ENCODE measurements around the gene TMEM147.

DNA sequence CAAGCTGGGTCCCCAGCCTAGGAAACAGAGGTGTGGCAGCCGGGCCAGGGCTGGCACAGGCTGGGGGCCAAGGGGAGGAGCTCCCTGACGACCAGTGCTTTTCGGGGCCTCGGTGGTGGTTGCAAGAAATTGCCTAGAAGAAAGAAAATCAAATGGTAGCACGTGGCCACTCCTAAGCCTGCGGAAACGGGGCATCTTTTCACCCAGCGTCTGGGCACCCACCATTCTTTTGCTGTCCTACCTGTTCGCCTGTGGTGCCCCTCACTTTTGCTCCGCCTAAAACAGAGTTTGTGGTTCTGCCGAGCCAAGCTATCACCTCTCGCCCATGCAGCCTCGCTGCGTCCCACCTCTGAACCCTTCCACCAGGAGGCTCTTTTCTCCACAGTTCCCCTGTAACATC lies 48.0 kb upstream of the TMEM147 start:
- TF ChIP-seq, protein P1, sequence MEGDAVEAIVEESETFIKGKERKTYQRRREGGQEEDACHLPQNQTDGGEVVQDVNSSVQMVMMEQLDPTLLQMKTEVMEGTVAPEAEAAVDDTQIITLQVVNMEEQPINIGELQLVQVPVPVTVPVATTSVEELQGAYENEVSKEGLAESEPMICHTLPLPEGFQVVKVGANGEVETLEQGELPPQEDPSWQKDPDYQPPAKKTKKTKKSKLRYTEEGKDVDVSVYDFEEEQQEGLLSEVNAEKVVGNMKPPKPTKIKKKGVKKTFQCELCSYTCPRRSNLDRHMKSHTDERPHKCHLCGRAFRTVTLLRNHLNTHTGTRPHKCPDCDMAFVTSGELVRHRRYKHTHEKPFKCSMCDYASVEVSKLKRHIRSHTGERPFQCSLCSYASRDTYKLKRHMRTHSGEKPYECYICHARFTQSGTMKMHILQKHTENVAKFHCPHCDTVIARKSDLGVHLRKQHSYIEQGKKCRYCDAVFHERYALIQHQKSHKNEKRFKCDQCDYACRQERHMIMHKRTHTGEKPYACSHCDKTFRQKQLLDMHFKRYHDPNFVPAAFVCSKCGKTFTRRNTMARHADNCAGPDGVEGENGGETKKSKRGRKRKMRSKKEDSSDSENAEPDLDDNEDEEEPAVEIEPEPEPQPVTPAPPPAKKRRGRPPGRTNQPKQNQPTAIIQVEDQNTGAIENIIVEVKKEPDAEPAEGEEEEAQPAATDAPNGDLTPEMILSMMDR (IDR thresholded peaks at IDR 0.05; ENCODE audit: borderline replicate concordance, extremely low read depth, low read length, poor library complexity, severe bottlenecking), result no peak
- no peak for TF ChIP-seq EZH2 (IDR thresholded peaks at IDR 0.05; ENCODE audit: borderline replicate concordance, low read depth, low read length, severe bottlenecking)

All from DND-41 (cell line).